NCI-H146 treated with DMSO at 0.1 percent for 48 hours (cell line): ENCODE results near the gene ZNF484.
A peak's percentile ranks its signal among the peaks of the same experiment; 100 is the strongest.
"Not testable (repeated sequence)": the region's sequence is repeated elsewhere in the genome, so short reads cannot be mapped to it uniquely, and the experiment has no call there.

Experiments
- DNase-seq: peaks from one replicate; lab custom pipeline; 2025; ENCODE audit not compliant: unreplicated experiment; lab: John Stamatoyannopoulos, UW

The ZNF484 gene

DNA sequence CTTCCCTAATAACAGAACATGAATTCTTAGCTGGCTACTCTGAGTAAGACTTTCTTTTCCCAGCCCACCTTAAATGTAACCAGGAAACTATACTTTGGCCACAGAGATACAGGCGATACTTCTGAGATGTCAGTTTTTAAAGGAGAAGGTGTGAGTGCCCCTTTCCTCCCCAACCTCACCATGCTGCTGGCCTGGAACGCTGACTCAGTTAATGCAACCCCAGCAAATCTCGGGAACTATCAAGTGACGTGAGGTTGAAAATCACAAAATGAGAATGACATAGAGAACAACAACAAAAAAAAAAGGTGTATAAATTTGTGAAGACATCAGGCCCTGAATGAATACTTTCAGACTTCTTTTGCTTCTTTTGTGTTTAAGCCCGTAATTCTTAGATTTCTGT is 13.7 kb downstream of the ZNF484 start:
- DNase-seq, result no peak

DNA sequence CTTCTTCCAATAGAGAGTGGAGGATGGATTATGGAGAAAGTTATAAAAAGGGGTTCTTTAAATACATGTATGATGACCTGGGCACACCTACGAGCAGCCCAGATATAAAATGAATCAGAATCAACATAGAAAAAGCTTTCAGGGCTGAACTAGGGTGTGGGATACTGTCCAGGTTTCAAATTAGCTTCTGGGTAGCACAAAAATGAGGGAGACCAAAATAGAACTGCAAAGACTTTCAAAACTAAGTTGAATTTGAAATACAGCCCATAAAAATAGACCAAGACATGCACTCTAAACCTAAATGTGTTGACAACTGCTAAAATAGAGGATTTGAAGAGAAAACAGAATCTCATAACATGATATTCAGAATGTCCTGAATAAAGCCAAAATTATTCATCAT is 17.0 kb downstream of the ZNF484 start:
- no peak for DNase-seq

DNA sequence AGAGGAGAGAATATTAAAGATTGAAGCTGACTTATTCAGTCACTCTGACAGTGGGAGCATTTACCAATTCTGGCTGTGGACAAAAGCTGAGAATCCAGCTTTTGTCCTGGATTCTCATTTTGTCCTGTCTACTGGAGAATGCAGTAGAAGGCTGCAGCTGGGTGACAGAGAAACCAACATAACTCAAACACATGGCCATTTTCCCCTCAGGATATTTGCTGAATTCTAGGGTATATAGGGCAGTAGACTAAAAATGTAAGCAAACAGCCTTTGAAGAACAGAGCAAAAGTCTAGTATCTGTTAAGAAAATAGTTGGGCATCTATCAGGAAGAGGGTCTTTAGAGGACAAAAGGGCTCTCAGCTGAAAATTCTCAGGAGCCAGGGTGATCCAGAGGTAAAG is 20.6 kb downstream of the ZNF484 start:
- no peak for DNase-seq

DNA sequence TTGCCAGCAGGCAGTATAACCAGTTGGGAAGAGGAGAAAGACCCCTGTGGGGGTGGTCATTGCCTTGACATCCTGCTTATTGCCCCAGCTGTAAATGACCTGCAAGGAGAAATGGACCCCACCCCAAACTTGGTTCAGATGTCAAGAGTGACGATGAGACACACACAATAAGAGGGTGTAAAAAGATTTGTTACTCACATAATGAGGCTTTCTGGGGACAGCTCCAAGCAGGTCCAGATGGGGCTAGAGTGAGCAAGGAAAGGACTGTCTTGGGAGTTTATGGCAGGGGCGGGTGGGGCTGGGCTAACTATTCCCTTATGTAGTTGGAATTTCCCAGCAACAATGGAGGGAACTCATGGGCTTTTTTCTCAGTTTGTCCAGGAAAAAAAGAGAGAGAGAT is 24.1 kb downstream of the ZNF484 start:
- DNase-seq, result no peak

DNA sequence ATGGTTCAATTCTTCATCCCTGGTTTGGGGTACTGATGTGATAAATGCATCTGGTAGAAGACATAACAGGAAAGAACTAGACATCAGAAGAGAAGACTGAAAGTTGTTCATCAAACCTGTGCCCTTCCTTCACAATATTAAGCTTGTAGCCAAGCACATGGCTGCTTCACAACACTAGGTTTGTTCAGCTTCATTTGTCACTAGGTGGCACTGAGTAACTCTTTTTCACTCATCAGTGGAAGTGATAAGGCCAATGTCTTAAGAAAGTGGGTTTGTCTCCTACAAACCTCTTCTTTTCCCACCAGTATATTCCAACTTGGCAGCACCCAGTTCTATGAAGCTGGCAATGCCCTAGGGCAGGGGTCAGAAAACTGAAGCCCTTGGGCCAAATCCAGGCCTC is 26.9 kb downstream of the ZNF484 start:
- no peak for DNase-seq

DNA sequence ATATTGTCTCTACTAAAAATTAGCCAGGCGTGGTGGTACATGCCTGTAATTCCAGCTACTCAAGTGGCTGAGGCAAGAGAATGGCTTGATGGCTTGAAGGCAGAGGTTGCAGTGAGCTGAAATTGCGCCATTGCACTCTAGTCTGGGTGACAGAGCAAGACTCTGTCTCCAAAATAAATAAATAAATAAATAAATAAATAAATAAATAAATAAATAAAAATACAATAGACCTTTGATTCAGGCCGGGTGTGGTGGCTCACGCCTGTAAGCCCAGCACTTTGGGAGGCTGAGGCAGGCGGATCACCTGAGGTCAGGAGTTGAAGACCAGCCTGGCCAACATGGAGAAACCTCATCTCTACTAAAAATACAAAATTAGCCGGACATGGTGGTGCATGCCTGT is 29.1 kb downstream of the ZNF484 start:
- not testable (repeated sequence) for DNase-seq

DNA sequence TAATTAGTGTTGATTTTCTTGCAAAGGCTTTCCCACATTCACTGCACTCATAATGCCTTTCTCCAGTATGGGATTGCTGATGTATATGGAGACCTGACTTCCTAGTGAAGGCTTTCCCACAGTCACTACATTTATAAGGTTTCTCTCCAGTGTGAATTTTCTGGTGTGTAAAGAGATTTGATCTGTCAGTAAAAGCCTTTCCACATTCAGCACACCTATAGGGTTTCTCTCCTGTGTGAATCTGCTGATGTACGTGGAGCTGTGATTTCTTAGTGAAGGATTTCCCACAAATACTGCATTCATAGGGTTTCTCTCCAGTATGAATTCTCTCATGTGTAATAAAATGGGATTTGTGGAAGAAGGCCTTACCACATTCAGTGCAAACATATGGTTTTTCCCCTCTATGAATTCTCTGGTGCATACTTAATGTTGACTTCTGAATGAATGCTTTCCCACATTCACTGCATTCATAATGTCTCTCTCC is 31.1 kb downstream of the ZNF484 start:
- DNase-seq, result no peak

DNA sequence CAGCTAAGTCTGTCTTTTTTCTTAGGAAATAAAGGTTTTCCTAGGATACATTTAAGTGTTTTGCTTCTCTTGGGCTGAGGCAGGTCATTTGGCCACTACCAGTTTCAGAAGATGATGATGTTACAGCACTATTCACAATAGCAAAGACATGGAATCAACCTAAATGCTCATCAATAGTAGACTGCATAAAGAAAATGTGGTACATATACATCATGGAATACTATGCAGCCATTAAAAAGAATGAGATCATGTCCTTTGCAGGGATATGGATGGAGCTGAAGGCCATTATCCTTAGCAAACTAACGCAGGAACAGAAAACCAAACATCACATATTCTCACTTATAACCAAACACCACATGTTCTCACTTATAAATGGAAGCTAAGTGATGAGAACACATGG is 39.4 kb downstream of the ZNF484 start:
- DNase-seq, result not testable (repeated sequence)

DNA sequence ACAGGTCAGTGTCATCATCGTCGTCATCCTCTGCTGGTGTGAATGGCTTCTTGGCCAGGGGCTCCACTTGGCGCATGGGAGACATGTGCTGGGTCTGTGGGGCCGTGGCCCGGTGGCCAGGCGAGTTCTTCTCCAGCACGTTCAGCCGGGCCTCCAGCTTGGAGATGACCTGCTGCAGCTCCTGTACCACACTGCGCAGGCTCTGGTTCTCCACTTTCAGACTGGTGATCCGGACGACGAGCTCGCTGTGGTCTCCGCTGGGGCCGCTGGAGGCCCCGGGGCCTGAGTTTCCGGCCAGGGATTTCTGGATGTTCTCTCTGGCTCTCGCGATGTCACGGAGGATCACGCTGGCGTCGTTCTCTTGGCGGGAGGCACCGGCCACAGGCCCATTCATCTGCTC is 40.6 kb downstream of the ZNF484 start:
- DNase-seq, result no peak

DNA sequence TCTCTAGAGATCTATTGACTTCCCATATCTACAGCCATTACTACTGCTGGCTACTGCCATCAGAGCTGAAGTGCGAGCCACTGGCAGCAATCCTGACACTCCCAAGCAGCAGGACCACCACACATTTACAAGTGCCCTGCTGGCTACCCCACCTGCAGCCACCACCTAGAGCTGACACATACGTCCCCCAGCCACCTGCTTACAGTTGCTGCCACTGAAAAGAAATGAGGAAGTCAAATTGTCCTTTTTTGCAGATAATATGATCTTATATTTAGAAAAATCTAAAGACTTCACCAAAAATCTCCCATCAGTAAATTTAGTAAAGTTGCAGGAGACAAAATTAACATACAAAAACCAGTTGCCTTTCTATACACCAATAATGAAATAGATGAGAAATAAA is 48.4 kb downstream of the ZNF484 start:
- DNase-seq, result no peak

DNA sequence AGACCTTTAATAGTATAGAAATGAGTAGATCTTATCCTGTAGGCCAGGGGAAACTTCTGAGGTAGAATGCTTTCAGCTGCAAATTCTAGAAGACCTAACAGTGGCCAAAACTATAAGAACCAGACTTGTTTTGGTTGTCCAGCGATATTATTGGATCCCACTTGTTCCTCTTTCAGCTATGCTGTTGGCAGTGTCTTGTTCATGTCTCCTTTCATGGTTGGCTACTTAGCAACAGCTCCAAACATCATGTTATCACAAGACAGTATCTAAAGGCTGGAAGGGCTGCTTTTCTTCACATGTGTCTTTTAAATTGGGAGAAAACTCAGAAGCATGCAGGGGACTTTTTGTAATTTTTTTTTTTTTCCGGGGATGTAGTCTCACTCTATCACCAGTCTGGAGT is 52.8 kb downstream of the ZNF484 start:
- not testable (repeated sequence) for DNase-seq

DNA sequence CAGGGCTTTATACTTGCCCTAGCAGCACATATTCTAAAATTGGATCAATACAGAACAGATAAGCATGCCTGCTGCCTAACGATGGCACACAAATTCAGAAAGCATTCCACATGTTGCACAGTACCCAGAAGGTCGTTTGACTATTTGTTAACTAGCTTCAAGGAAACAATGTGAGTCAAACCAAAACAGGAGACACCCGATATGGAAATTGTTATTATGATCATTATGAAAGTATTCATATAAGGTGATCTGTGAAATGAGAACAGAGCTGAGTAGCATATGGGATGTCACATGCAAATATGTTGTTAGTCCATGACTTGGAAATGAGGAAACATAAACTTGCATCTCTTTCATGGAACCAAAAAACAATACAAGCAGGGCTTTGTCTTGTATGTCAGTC is 56.9 kb downstream of the ZNF484 start:
- no peak for DNase-seq

DNA sequence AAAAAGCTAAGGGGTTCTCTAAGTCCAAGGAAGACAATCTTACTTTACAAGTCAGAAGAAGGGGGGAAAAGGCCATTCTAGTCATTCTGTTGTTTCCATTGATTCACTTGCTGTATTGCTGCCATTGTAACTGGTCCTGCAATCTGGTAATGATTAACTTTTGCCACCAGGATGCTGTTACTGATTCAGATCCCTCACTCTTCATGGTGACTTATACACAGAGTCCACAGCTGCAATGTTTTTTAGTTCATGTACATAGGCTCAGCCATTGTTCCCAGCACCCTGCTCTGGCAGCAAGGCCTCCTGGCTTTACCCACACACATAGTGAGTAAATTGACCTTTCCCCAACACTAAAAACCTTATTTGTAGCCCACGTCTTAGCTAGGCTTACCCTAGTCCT is 57.9 kb downstream of the ZNF484 start:
- not testable (repeated sequence) for DNase-seq

DNA sequence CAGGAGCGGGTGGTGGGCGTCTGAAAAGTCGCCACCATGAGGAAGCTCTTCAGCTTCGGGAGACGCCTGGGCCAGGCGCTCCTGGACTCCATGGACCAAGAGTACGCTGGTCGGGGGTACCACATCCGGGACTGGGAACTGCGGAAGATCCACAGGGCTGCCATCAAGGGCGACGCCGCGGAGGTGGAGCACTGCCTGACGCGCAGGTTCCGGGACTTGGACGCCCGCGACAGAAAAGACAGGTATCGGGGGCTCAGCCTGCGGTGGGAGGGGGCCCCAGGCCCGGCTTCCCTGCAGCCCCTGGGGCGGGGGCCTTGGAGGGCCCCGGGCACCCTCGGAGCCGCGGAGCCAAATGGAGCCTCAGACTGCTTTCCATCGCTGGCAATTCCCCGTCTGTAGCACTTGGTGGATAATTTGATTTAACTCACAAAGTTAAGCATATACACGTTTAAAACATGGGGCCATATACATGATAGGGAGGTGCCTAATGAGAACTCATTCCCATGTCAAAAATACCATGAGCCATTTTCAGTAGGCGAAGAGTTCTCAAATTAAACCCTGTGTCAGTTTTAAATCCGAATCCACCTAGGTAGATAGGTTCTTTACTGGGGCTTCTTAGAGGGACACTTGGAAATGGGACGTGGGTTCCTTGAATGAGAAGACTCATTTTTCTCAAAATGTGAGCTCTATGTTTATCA is 68.1 kb downstream of the ZNF484 start:
- DNase-seq, result not testable (repeated sequence)

DNA sequence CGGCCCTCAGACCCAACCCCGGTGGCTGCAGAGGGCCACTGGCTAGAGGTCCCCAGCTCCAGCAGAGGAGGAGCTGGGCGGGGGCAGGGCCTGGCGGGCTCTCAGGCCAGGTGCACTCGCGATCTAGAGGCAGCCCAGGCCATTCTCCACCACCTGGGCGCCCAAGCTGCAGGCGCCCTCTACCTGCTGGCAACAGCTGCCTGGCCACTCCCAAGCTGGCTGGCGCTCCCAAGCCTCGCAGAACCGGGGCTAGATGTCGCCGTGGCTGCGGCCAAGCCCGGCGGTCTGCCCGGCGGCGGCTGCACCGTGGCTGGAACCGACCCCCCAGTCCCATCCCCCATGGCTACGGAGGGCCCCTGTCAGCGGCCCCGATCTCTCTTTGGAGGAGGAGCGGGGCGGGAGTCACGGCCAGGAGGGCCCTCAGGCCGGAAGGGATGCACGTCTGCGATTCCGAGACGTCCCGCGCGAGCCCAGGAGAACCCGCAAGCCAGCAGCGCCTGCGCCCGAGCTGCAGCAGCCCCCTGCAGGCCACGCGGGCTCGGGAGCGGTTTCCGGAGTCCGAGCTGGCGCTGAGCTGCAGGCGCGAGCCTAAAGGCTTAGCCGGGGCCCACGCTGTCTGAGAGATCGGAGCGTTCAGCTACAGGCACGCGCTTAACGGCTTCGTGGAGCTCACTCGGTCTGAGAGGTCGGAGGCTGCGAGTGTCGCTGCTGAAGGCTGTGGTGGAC is 68.9 kb downstream of the ZNF484 start:
- DNase-seq, result peak; percentile 72

DNA sequence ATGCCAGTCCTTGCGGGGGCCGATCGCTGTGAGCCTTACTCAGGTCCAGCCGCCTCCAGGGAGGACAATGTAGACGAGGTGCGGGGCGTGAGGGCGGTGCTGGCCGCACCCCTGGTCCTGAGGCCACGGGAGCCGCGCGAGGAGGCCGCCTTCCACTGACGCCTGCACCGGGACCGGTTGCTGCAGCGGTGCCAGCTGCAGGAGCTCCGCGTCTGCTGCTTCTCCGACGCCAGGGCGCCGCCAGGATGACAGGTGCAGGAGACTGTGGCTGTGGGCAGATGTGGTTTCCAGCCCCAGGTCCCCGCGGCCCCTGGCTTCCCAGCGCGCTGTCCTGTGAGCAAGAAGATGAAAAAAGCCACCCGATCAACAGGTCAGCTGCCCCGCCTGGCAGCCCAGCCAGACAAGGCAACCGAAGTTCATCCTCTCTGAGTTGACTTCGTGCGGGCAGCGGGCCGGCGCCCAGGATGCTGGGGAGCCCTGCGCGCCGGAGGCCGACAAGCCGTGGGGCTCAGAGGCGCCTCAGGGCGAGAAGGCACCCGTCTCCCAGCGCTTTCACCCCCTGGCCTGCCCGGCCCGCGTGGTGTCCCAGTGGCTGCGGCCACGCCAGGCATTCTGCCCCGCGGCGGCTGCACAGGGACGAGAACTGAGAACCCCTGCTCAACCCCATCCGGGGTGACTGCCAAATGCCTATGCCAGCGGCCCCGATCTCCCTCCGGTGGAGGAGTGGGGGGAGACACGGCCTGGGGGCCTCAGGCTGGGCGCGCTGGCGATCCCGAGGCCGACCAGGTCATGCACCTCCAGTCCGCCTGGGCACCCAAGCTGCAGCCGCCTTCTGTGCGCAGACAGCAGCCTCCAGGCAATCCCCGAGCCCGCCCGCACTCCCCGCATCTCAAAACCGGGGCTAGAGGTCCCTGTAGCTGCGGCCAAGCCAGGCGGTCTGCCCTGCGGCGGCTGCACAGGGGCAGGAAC is 69.8 kb downstream of the ZNF484 start:
- peak; percentile 1 for DNase-seq

DNA sequence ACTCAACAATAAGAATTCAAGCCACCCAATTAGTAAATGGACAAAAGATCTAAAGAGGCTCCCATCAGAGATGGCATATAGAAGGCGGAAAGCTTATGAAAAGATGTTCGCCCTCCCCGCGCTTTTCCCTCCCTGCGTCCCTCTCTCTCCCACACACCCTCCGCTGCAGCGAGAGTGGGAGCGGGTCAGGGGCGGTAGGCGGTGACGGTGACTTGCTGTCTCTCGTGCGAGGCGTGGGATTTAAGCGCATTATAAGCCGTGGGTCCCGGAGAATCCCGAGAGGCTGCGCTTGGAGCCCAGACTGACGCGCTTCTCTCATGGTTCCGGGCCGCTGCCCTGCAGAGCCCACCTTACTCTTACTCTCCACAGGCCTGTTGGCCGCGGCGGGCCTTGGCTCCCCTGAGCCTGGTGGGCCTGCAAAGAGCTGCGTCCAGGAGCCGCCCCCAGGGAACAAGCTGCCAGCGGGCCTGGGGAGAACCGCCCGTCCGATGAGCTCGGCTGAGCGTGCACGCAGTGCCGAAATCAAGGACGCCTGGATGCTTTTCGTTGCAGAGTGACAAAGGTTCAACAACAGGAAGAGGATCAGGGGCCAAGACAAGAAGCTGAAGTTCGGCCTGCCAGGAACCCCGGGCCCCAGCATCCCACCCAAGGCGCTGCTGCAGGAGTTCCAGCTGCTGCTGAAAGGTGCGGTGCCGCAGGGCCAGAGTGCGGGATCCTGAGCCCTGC is 70.6 kb downstream of the ZNF484 start:
- no peak for DNase-seq

DNA sequence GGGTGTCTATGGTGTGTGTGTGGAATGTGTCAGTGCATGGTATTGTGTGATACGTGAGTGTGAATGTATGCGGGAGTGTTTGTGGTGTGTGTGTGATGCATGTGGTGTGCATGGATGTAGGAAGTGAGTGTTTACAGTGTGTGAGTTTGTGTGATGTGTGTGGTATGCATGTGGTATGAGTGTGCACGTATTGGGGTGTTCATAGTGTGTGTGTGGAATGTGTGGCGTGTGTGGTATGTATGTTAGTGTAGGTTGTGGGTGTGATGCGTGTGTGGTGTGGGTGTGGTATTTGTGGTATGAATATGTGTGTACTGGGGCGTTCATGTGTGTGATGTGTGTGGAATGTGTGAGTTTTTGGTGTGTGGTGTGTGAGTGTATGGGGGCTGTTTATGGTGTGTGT is 73.1 kb downstream of the ZNF484 start:
- DNase-seq, result no peak

DNA sequence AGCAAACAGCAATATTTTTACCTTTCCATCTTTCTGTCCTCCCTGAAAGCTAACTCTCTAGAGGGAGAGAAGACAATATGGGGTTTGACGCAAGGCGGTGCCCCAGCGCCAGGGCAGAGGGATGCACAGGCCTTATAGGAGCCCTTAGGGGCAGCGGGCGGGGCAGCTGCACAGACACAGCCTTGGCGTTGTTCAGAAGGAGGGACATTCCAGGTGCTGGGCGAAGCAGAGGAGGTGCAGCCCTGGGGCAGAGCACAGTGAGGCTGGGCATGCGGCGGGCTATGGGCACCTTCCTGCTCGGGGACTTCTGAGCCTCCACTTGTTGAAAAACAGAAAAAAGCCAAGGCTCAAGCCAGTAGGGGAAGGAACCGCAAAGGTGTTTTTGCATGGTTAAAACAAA is 79.5 kb downstream of the ZNF484 start:
- no peak for DNase-seq

DNA sequence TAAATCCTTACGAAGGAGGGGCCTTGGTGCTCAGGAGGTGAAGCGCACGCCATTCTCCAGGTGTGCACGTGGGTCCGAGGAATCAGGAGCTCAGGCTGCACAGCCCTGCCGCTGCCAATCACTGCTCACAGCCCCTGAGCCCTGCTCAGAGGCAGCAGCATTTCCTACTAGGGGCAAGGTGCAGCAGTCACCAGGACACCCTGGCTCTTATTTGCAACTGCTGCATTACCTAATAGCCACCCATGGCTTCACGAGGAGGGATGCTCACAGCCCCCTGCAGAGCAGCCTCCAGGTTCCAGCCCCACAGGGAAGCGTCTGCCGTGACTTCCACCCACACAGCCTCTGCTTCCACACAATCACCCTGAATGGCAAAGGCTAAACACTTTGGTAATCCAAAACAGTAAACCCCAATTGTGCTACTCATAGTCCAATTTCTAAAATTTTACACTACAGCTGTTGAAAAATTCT is 81.5 kb downstream of the ZNF484 start:
- not testable (repeated sequence) for DNase-seq
